Epithelial cell of proximal tubule (primary cell): ENCODE results near the gene TPM2. TPM values are rescaled to one million over a fixed set of nuclear protein-coding genes. Genes with fewer than 3 reads are reported as not detected.

ENCODE experiments used
- DNase-seq: peaks from one replicate; pipeline ENCODE4 v3.0.0-alpha.2; 2011; ENCODE audit warnings: low read depth
- H3K4me3 ChIP-seq: 2 replicates; pipeline ENCODE4 v1.5.1; 2011; ENCODE audit warnings: low read depth, mild to moderate bottlenecking, low read length
- total RNA-seq: library from RNA; depleted of rRNA; stranded (reverse); fragments of >200 nt; gene quantifications from 2 replicates; pipeline ENCODE4 v1.2.3, GENCODE V29; 2015
- TF ChIP-seq, protein P1 (sequence below): conservative IDR thresholded peaks from 2 replicates; pipeline ENCODE4 v1.5.1; 2012; ENCODE audit warnings: low read depth, mild to moderate bottlenecking, low read length

The TPM2 gene
- total RNA-seq, 1 donor from 2014 or later, result 267 TPM

DNA sequence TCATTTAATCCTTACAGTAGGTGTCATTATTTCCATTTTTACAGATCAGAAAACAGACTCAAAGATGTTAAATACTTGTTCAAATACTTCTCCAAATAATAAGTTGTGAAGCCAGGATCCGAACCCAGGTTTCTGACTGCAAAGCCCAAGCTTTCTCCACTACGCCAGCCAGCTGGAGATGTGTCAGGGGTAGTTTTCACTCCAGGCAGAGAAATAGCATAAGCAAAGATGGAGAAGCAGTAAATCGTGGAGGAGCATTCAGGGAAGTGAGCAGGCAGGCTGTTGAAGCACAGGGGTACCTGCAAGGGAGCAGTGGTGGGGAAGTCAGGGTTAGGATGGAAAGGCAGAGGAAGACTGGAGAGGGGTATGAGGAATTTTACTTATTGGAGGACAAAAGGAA is 39.4 kb upstream of the TPM2 start:
- DNase-seq, result no peak
- peak overlapping the region; percentile 94 for H3K4me3 ChIP-seq
- TF ChIP-seq, protein P1, sequence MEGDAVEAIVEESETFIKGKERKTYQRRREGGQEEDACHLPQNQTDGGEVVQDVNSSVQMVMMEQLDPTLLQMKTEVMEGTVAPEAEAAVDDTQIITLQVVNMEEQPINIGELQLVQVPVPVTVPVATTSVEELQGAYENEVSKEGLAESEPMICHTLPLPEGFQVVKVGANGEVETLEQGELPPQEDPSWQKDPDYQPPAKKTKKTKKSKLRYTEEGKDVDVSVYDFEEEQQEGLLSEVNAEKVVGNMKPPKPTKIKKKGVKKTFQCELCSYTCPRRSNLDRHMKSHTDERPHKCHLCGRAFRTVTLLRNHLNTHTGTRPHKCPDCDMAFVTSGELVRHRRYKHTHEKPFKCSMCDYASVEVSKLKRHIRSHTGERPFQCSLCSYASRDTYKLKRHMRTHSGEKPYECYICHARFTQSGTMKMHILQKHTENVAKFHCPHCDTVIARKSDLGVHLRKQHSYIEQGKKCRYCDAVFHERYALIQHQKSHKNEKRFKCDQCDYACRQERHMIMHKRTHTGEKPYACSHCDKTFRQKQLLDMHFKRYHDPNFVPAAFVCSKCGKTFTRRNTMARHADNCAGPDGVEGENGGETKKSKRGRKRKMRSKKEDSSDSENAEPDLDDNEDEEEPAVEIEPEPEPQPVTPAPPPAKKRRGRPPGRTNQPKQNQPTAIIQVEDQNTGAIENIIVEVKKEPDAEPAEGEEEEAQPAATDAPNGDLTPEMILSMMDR, result no peak

DNA sequence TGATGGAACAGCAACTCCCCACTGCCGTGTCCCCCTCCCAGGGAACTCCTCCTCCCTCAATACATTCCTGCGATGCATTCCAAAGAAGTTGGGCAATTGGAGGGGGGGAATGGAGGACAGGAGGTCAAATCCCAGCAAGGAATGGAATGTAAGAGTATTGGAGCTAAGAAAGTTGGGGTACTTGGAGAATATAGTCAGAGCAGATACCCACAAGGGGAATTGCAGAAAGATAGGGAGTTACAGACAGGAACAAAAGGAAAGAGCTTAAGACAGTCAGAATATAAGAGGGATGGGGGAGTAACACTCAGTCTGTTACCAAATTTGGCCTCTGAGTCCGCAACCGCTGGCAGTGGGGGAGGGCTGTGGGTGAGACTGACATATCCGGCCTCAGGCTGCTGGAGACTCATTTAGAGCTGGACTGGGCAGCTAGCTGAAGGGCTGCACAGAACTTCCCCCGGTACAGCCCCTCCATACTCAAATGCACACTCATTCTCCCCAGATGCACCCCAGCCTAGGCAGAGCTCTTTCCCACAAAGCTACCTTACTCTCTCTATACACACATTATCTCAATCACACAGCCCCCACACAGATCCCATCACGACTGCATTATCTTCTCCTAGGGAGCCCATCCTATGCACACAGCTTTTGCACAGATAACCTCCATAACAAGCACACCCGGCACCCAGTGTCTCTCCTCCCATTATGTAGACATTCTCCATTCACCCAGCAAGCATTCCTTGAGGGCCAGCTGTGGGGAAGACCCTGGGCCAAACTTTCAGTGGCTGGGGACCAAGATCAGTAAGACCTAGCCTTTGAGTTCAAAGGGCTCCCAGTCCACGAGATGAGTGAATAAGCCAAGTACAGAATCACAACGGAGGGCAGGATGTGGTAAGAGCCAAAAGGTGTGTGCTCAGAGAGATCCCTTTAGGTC is 38.6 kb upstream of the TPM2 start:
- TF ChIP-seq, protein P1, result no peak
- peak; percentile 84 for DNase-seq
- H3K4me3 ChIP-seq, result peak overlapping the region; percentile 94

GRCh38 chr9:35727676-35728040 is 37.9 kb upstream of the TPM2 start:
- peak overlapping the region; percentile 94 for H3K4me3 ChIP-seq
- DNase-seq, result no peak
- TF ChIP-seq, protein P1, result no peak

DNA sequence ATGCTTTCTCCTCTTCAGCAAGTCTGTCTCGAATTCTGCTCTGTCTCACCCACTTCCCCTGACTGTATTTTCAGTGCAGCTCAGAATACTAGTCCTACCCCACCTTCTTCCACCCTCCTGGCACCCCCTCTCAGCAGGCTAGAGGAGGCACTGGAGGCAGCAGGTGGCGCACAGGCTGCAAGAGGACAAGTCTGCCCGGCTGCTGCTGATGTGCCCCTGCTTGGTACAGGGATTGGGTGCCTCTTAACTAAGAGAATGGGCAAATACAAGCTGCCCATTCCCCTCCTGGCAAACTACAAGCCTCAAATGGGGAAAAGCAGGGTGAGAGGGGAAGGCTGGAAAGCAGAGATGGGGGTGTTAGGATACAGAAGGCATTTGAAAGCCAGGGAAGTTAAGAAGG is 37.2 kb upstream of the TPM2 start:
- no peak overlapping the region for H3K4me3 ChIP-seq
- DNase-seq, result no peak
- TF ChIP-seq, protein P1, result peak; percentile 51

DNA sequence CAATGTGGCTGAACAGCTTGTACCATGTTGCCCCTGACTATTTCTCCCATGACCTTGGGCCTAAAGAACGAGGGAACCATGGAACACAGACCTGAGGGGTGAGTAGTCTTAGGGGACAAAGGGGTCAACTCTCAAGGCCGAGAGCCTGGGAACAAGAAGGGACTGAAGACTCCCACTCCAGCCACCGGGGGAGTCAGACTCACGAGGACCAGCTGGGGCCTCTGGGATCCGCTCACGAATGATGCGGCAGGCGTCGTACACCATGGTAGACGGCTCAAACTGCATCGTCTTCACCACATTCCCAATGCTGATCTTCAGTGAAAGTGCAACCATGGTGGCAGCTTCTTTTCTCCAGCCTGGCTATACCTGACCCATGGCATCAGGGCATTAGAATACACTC is 35.6 kb upstream of the TPM2 start:
- TF ChIP-seq, protein P1, result no peak
- no peak for DNase-seq
- H3K4me3 ChIP-seq, result no peak overlapping the region

- DNase-seq, result no peak
- TF ChIP-seq, protein P1, result no peak
- H3K4me3 ChIP-seq, result no peak overlapping the region
Measured at GRCh38 chr9:35723908-35724307, 34.2 kb upstream of the TPM2 start.

DNA sequence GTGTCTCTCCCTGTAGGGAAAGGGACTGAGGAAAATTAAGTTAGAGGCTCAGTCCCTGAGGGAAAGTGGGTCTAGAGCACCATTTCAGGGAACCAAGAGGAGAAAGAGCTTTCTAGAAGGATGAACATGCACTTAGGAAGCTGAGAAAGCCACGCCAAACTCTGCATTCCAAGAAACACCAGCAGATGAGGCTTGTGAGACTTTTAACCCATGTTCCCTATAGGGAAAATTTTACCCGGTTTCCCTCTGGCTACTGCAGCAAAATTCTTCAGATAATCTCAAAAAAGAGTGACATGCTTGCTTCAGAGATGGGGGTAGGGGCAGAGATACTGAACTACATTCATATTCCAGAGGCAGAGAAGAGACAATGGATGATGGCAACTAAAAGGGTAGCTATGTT is 33.7 kb upstream of the TPM2 start:
- TF ChIP-seq, protein P1, result no peak

More for the DNA sequence above, 33.7 kb upstream of the TPM2 start:
- H3K4me3 ChIP-seq, result no peak overlapping the region
- DNase-seq, result no peak
